HG02943 (cell line): ENCODE results near the gene PPP1R14D.
"Not testable (repeated sequence)": the region's sequence is repeated elsewhere in the genome, so short reads cannot be mapped to it uniquely, and the experiment has no call there.

ENCODE experiments used
- ATAC-seq: cut with Tn5 transposase; IDR thresholded peaks from one replicate; pipeline ENCODE4 v1.9.1; 2021; ENCODE audit warnings: mild to moderate bottlenecking, low read depth, moderate library complexity; ENCODE audit not compliant: unreplicated experiment

Gene PPP1R14D

DNA sequence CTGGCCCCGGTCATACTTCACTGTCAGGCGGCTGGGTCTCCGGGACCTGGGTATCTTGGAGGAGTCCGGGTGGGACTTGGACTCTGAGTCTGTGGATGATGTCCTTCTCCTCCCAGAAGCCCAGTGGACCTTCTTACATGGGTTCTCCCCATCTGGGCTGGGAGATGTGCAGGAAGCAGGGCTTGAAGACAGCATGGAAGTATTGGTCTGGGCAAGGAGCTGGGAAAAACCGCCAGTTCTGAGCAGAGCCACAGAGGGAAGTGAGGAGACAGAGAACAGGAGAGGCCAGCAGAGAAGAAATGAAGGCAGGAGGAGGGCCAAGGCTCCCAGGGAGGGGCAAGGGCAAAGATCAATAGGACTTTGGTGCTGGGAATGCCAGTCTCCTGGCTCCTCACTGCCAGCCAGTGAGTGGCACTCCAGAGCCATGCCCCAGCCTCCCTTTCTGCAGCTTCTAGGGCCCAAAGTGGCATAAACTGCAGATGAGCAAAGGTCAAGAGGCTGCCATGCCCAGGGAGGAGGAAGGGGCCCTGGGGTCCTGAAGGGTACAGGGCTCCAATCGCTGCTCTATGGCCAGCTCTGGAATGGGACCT is at the start of gene PPP1R14D:
Gene PPP1R14D, minus strand, starts transcription at position 262 of the 590 bp plus-strand sequence. Its CDS starts 67 bp downstream, at position 195.
- no peak for ATAC-seq

DNA sequence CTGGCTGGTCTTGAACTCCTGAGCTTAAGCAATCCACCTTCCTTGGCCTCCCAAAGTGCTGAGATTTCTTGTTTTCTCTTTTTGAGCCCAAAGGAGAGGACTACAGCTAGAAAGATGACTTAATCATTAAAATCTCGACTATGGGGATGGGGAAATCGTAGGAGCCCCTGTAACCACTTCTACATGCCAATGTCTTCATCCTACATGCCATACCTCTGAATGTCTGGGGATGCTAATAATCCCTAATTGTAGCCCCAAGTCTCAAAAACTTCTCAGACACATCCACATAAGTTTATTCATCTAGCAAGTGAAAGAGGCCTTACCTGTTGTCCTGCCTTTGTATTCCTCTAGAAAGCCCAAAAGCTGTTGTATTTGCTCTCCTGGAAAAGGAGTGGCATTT is 49.2 kb upstream of the PPP1R14D start:
- ATAC-seq, result no peak

DNA sequence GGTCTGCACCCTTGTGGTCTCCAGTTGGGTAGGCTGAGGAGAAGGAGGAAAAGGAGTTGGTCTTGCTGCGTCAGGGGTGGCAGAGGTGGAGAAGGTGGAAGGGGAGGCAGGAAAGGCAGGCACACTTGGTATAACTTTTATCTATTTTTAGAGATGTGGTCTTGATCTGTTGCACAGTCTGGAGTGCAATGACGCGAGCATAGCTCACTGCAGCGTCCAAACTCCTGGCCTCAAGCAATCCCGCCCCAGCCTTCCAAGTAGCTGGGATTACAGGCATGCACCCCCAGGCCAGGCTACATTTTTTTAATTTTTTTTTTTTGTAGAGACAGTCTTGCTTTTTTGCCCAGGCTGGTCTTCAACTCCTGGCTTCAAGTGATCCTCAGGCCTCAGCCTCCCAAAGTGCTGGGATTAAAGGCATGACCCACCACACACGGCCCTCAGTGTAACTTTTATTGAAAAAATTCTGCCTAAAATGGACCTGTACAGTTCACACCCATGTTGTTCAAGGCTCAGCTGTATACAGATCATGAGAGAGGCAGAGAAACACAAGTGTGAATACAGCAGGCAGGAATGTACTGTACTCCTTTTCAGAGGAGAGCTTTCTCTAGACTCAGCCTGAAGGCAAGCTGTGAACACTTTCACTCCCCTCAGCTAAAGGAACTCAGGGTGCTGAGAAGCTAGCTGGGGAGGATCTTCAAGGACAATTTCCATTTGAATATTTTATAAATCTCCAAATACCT is 47.7 kb upstream of the PPP1R14D start:
- ATAC-seq, result no peak

- no peak for ATAC-seq
These were observed 45.4 kb upstream of the PPP1R14D start, which contains the start of gene RHOV for GRCh38 chr15:40873694-40874561. Gene RHOV, minus strand, starts transcription at chr15:40874234. Its CDS starts 95 bp downstream, at chr15:40874139.

- ATAC-seq, result no peak
These were observed 44.5 kb upstream of the PPP1R14D start for GRCh38 chr15:40872791-40873693.

DNA sequence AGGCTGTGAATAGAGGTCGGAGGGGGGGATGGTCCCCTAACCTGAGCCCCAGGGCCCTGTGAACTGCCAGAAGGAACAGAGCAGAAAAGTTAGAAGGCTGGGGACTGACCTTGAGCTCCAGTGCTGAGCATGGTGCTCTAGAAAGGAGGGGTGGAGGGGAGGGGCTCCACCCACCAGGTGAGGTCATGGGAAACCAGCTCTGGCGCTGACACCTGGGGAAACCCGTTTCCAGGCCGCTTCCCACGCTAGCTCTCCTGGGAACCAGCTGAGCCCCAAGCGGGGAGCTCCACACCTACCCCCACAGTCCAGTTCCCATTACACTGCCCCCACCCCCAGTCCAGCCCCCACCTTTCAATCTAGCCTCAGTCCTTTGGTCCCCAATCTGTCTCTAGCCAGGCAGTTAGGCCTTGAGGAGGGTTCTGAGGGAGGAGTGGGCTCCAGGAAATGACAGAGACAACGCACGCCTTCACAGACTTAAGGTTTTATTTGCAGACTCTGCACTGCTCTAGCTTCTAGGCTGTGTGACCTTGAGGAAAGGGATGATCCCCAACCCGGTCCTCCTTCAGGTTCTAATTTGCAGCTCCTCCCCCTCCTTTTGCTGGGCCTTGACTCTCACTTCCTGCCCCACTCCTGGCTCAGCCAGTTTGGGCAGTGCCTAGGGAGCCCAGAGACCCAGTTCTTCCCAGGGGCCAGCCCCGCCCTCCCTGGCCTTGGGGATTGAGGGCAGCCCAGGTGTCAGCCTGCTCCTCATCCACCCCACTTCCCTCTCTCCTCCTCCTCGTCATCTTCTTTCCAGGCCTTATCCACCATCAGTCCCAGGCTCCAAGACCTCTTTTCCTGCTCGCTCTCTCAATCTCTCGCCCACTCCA is 43.5 kb upstream of the PPP1R14D start:
- no peak for ATAC-seq

GRCh38 chr15:40870716-40871115 is 42.2 kb upstream of the PPP1R14D start:
- ATAC-seq, result no peak

GRCh38 chr15:40869686-40870085 is 41.2 kb upstream of the PPP1R14D start:
- ATAC-seq, result no peak

- ATAC-seq, result no peak
These were observed 38.7 kb upstream of the PPP1R14D start for GRCh38 chr15:40867199-40867598.

DNA sequence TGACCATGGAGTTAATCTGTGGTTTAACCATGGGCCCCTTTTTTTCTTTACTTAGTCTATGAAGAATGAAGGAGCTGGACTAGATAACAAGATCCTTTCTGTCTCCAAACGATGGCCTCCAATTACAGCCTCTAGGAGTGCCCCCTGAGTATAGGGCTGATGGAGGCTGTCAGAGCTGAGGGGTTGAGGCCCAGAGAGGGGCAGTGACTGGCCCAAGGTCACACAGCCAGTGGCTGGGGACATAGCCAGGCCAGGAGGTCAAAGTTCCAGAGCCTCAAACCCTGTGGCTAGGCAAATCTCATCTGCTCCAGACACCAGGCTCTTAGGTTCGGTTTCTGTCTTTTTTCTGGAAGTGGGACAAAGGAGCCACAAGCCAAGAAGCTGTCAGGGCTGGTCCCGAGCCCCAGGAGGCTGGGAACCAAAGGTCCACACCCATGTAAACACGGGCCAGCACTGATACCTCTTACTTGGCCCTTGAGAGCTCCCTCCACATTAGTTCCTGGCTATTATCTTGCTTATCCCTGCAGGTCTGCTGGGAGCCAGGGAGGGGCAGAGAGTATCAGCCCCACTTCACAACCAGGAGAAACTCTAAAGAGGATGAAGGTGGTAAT is 35.3 kb upstream of the PPP1R14D start:
- ATAC-seq, result no peak

GRCh38 chr15:40861147-40861546 is 32.6 kb upstream of the PPP1R14D start:
- ATAC-seq, result not testable (repeated sequence)

GRCh38 chr15:40859206-40859851 is 30.8 kb upstream of the PPP1R14D start:
- ATAC-seq, result no peak

DNA sequence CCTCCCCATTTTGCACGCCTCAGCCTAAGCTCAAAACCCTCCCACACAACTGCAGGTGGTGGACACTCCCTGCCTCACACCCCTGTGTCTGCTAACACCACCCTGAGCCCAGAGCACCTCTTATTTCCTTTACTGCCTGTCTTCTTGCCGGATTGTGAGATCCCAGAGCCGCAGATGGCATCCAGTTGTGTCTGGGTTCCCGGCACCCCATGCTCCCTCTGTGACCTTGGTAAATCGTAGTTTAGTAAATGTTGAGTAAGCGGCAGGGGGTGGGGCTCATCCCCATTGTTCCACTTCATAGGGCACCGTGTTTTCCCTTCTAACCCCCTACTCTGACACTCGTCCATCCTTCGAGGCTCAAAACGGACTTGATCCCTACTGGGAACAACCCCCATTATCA is 30.2 kb upstream of the PPP1R14D start:
- no peak for ATAC-seq

GRCh38 chr15:40857601-40858341 is 29.3 kb upstream of the PPP1R14D start:
- no peak for ATAC-seq

- ATAC-seq, result no peak
These were observed 28.2 kb upstream of the PPP1R14D start for GRCh38 chr15:40856746-40857145.

GRCh38 chr15:40855706-40856234 is 27.3 kb upstream of the PPP1R14D start:
- no peak for ATAC-seq

DNA sequence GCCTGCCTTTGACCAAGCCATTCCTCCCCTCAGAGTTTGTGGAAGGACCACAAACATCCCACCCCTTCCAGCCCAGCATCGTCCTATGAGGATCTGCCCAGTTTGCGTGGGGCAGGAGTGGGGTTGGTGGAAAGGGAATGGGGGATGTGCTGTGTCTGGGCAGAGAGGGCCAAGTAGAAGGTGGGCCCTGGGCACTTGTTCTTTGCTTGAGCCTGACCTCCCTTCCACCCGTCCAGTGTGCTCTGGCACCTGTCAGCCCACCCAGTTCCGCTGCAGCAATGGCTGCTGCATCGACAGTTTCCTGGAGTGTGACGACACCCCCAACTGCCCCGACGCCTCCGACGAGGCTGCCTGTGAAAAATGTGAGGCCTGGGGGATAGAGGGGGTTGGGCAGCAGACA is 25.7 kb upstream of the PPP1R14D start:
- ATAC-seq, result no peak
